SHP77 (cell line): ENCODE data around the gene NELFA.
"Not testable (repeated sequence)": the region's sequence is repeated elsewhere in the genome, so short reads cannot be mapped to it uniquely, and the experiment has no call there.

Experiments
- DNase-seq, 2 experiments: peaks; one replicate each; lab custom pipeline; 2025; lab: John Stamatoyannopoulos, UW

The NELFA gene

GRCh38 chr4:1993718-1994516, 14.9 kb downstream of the NELFA start:
- DNase-seq, result not testable (repeated sequence)

DNA sequence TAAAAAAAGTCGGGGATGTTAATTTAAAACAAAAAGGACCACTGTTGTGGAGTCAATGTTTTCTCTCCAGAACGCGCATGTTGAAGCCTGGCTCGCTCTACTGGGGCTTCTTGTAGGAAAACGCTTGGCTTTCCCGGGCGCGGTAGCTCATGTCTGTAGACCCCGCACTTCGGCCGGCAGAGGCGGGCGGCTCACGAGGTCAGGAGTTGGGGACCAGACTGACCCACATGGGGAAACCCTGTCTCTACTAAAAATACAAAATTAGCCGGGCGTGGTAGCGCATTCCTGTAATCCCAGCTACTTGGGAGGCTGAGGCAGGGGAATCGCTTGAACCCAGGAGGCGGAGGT, 15.6 kb downstream of the NELFA start:
- no peak for DNase-seq

DNA sequence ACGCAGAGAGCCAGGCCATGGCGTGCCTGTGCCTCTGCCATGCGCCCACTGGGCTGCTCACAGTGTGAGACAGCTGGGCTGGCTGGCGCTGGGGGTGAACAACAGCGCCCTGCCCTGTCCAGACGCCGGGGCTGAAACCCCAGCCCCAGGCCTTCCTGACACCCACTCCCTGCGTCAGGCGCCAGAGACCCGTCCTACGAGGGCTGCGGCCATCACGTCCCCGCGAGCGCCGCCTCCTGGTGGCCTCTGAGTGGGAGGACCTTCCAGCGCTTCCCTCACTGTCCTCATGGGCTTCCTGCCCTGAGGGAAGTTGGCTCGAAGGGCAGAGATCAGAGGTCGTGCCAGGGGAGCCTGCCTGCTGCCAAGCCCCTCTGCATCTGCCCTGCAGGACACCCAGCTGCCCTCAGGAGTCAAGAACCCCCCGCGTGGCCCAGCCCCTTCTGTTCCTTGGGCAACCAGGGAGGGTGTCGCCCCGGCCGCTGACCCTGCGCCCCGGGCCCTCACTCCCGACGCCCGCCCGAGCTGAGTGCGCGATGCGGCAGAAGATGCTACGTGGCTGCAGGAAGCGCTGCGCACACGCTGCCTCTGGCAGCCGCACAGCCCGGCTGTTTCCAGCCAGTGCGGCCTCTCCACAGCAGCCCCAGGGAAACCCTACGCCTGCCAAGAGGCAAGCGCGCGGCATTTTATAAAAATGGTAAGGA, 16.2 kb downstream of the NELFA start:
- DNase-seq, result no peak

DNA sequence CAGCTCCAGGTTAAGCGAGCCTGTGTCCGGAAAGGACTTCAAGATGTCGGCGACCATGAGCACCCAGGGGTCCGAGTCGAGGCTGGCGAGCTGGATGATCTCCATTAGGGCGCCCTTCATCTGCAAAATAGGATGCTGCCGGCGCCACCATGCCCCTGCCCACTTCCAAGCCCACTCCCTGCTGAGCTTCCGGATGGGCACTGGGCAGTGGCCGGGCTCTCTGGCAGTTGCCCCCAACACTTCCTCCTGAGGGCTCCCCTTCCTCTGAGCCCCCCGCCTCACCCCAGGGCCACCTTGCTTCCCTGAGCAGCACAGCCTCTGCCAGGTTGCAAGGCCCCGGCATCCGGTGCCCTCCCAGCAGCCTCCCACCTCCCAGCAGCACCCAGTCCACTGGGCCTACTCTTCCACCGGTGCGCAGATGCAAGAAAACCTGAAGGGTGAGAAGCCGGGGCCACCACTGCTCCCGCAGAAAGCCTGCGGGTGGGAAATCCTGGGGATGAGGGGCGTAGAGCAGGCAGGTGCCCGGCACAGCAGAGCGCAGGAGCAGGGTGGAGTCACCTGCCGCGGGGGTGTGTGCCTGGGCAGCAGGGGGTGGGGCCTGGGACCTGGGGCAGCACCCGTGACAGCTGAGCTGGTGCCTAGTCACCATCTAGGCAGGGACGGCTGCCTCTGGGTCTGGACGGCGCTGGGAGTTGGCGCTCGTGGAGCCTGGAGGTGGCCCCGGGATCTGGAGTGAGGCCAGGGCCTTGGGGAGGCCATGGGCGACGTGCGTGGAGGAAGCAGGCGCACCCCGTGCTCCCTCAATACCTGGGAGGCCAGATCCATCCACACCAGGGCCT, 17.0 kb downstream of the NELFA start:
- DNase-seq, result no peak

DNA sequence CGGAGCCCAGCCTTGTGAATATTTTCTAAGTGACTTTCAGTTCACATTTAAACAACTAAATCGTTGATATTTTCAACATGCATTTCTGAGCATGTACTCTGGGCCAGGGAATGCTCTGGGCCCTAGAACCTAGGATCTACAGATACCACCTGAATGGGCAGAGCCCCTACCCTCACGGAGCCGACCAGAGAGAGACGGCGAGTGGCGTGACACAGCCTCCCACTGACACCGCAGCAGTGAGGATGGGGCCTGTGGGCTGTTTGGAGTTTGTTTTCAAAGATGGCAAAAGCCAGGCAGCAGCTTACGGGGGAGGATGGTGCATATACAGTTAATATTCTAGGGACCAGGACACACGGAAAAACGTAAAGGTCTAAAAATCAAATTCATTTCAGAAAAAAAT, 17.7 kb downstream of the NELFA start:
- DNase-seq, result no peak

DNA sequence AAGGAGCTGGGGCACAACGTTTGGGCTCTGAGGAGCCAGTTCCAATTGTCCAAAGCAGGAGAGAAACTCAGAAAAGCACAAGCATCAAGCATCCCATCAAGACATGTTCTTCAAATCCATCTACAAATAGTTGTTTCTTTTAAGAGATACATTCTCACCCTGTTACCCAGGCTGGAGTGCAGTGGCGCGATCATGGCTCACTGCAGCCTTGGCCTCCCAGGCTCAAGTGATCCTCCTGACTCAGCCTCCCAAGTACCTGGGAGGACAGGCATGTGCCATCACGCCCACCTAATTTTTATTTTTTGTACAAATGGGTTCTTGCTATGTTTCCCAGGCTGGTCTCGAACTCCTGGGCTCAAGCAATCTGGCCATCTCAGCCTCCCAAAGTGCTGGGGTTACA, 18.1 kb downstream of the NELFA start:
- no peak for DNase-seq

DNA sequence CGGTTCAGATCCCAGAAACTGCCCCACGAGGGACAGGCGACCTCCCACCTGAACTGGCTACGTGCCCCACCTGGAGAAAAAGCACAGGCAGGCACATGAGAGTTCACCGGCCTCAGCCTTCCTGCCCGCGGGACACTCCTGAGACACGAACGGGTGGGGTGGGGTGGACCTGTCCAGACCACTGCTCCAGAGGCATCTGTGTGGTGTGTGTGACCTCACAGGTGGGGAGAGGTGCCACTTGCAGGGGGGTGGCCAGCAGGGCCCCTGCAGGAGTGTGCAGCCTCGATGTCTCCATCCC, 18.5 kb downstream of the NELFA start:
- DNase-seq, result no peak

GRCh38 chr4:1989533-1990347, 19.0 kb downstream of the NELFA start:
- DNase-seq, result no peak

DNA sequence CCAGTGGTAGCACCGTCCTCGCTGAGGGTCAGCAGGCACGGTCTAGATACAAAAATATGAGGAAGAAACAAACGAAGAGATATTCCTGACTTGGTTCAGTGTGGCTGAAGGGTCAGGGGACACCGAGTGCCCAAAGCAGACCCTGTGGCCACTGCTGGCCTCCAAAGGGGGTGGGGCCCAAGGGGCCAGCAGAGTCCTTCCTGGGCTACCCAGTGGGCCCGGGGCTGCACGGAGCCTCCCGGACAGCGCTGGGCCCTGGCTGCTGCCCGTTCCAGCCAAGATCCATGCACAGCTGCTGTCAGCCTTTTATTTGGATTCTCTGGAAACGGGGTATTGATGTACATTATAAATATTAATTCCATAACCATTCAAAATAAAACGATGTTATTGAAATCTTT, 20.4 kb downstream of the NELFA start:
- DNase-seq, result no peak

DNA sequence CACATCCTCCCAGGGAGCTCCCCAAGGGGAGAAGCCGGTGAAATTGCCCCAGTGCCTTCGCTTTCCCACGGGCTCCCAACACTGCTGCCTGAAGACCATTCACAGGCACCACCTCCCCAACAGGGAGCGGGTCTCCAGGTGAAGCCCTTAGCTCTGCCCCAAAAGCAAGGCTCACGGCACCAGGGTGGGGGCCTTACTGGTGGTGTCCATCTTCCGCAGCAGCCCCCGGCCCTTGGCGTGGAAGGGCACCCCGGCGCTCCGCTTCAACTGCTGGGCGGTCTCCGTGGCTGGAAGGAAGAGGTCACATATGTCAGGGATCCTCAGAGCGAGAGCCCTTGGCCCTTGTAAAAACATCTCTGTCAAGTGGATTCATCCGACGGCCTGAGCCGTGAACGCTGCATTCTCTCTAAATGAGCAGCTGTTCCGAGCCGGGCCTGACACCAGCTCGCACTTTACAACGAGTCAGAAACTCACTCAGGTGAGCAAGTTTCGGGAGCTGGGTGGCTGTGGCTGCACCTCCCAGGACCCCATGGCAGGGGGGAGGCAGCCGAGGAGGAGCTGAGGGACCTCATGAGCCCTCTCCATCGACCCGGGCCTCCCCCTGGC, 20.9 kb downstream of the NELFA start:
- no peak for DNase-seq

DNA sequence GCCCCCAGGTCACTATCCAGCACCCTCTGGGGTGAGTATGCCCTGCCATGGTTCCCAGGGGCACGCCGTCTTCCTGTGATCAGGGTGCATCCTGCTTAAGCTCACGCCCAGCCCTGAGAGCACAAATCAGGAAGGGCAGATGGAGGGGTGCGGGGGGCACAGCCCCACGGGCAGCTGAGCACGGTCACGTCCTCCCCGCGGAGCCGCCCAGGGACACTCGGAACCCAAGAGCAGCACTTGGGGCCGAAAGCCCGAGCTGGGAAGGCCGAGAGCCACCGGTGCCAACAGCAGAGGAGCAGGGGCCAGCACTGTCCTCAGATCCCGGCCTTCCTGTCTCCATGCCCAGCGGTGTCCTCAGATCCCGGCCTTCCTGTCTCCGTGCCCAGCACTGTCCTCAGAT, 21.5 kb downstream of the NELFA start:
- no peak for DNase-seq

DNA sequence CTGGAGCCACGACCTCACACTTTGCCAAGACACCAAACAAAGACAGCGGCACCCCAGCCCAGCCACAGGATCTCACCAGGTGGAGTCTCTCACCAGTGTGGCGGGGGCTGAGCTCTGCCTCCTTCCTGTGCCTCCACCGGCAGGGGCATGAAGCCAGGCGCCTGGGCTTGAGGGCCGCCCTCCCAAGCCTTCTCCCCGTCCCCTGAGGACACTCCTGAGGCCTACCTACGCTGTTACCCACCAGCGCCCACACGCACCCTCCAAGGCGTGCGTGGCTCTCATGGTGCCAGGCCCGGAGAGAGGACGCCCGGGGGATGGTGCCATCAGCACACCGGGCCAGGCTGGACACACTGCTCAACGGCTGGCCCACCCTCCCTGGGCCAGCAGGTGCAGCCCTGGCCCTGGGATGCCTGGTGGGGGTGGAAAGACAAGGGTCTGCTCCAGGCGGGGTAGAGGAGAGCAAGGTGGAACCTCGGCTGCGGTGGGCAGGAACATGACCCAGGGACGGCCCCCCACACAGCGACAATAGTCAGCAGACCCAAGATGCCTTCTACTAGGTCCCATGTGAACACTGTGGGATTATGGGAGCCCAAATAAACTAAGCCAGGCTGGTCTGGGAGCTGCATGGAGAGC, 22.1 kb downstream of the NELFA start:
- no peak for DNase-seq

DNA sequence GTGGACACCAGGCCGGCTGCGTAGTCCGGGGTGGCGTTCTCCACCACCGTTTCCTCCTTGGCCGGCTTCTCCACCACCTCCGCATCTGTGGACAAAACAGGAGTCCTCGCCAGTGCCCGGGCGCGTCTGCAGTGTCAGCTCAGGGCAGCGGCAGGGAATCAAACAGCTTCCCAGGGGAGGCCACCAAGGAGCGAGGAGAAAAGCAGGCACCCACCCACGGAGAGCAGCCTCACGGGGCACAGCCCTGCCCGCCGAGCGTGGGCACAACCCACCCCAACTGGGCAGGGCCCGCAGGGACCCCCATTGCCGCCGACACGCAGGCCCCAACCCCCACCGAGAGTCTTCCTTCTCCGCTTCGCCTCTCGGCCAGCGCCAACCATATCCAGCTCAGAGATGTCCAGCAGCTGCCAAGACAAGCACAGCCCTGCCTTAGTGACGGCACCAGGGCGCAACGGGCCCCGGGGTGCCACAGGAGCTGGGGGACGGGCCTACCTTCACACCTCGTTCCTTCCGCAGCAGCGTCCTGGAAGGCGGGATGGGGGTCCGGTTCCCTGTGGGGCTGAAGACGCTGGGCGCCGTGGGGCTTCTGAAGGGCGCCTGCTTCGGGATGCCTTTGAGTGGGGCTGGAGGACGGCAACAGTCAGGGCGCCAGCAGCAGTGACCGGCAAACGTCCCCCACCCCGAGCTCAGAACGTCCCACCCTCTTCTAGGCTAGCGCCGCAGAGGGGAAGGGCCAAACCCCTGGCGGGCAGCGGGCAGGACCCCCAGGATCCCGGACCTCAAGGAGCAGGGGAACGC, 22.8 kb downstream of the NELFA start:
- no peak for DNase-seq

- no peak for DNase-seq
These were observed 23.5 kb downstream of the NELFA start for GRCh38 chr4:1985294-1985693.

GRCh38 chr4:1984406-1985191, 24.2 kb downstream of the NELFA start:
- DNase-seq, result no peak

GRCh38 chr4:1983846-1984405, 24.8 kb downstream of the NELFA start:
- DNase-seq, result no peak

DNA sequence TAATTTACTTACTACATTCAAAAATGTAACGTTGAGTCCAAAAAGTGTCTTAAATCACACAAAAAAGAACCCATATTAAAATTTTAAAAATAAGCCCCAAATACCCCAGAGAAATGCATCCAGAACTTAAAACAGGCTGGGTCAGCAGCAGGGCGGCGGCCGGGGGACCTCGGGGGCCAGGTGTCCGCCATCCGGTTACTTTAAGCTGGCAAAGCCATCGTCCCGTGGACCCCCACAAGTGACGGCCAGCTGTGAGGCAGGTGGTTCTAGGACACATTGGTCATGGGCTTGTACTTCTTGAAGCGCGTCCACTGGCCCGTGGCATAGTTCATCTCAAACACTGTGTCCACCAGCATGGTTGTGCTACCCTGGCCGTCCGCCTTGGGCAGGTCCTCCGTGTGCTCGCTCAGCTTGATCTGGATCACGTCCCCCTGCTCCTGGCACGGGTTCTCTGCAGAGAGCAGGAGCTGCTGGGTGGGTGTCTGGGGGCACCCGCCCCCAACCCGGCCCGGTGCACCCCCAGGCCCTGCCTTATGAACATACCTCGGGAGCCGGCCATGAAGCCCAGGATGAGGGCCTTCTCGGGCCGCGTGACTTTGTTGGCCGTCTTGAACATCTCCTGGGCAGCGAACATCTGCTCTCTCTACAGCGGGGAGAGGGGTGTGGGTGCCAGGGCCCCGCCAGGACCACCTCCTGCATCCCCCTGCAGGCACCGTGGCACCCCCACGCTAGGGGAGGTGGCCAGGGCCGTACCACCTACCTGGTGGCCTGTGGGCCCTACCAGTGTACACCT, 25.5 kb downstream of the NELFA start:
- DNase-seq, result no peak
